Nucleus accumbens (tissue), 56 donors: Measurements from ENCODE around the gene LHFPL3.

Experiments
- DNase-seq, 56 donors: peaks; one replicate each; lab custom pipeline; 2025; lab: John Stamatoyannopoulos, UW

Gene LHFPL3

GRCh38 chr7:104825099-104825498 lies 496.7 kb downstream of the LHFPL3 start:
- DNase-seq, result no peak

GRCh38 chr7:104826135-104826534 lies 497.7 kb downstream of the LHFPL3 start:
- no peak for DNase-seq

GRCh38 chr7:104836976-104837375 lies 508.6 kb downstream of the LHFPL3 start:
- DNase-seq, result no peak

- DNase-seq, result no peak
Observed at GRCh38 chr7:104838537-104839299, 510.3 kb downstream of the LHFPL3 start.

- no peak for DNase-seq
Observed at GRCh38 chr7:104839842-104840241, 511.4 kb downstream of the LHFPL3 start.

GRCh38 chr7:104841798-104842197 lies 513.4 kb downstream of the LHFPL3 start:
- DNase-seq, result no peak

- no peak for DNase-seq
Observed at GRCh38 chr7:104843198-104843597, 514.8 kb downstream of the LHFPL3 start.

GRCh38 chr7:104845557-104845956 lies 517.2 kb downstream of the LHFPL3 start:
- peak in 46 of 56 donors; percentile 6 to 80 (median 55) for DNase-seq

GRCh38 chr7:104846731-104847130 lies 518.3 kb downstream of the LHFPL3 start:
- no peak for DNase-seq

- peak in 53 of 56 donors; percentile 5 to 82 (median 59) for DNase-seq
Observed at GRCh38 chr7:104848138-104848990, 520.0 kb downstream of the LHFPL3 start.

GRCh38 chr7:104850374-104850773 lies 522.0 kb downstream of the LHFPL3 start:
- no peak for DNase-seq

- DNase-seq, result no peak
Observed at GRCh38 chr7:104851268-104851667, 522.9 kb downstream of the LHFPL3 start.

GRCh38 chr7:104852386-104852785 lies 524.0 kb downstream of the LHFPL3 start:
- DNase-seq, result no peak

- no peak for DNase-seq
Observed at GRCh38 chr7:104855861-104856260, 527.5 kb downstream of the LHFPL3 start.

- no peak for DNase-seq
Observed at GRCh38 chr7:104857458-104858425, 529.3 kb downstream of the LHFPL3 start.

GRCh38 chr7:104859754-104860426 lies 531.5 kb downstream of the LHFPL3 start:
- no peak for DNase-seq

GRCh38 chr7:104861729-104862390 lies 533.5 kb downstream of the LHFPL3 start:
- peak in 1 of 56 donors; percentile 2 for DNase-seq

- no peak for DNase-seq
Observed at GRCh38 chr7:104862719-104863118, 534.3 kb downstream of the LHFPL3 start.

- no peak for DNase-seq
Observed at GRCh38 chr7:104873401-104873800, 545.0 kb downstream of the LHFPL3 start.
